ENCODE data around the gene UBE2E2.

GRCh38 chr3:23480329-23480714 is 277.2 kb downstream of the UBE2E2 start:
- TF ChIP-seq CTCF (conservative IDR thresholded peaks at IDR 0.05; ENCODE audit: low read length) (no peak), EZH2phosphoT487 (IDR thresholded peaks at IDR 0.05; ENCODE audit: borderline replicate concordance) (no peak)
